GM06990 (cell line): ENCODE results near the gene CNOT6.
"Not testable (repeated sequence)": the region's sequence is repeated elsewhere in the genome, so short reads cannot be mapped to it uniquely, and the experiment has no call there.

Experiments used
- DNase-seq: peaks from one replicate; pipeline ENCODE4 v3.0.0-alpha.2; 2011; ENCODE audit not compliant: insufficient read length; ENCODE audit errors: extremely low read depth
- H3K27me3 ChIP-seq: replicated peaks from 2 replicates; pipeline ENCODE4 v1.6.0; 2011; ENCODE audit warnings: low read length; ENCODE audit not compliant: control insufficient read depth, insufficient read depth
- H3K36me3 ChIP-seq: 2 replicates; pipeline ENCODE4 v1.5.1; 2011; ENCODE audit warnings: low read length; ENCODE audit not compliant: control insufficient read depth, insufficient read depth
- H3K4me3 ChIP-seq: replicated peaks from 2 replicates; pipeline ENCODE4 v1.5.1; 2011; ENCODE audit warnings: low read depth, mild to moderate bottlenecking, control low read depth, low read length
- TF ChIP-seq, protein P1 (sequence below): IDR thresholded peaks from 2 replicates; pipeline ENCODE4 v1.5.1; 2011; ENCODE audit warnings: low read length, control low read depth, mild to moderate bottlenecking, inconsistent platforms; ENCODE audit not compliant: insufficient read depth, poor library complexity, severe bottlenecking

Gene CNOT6

DNA sequence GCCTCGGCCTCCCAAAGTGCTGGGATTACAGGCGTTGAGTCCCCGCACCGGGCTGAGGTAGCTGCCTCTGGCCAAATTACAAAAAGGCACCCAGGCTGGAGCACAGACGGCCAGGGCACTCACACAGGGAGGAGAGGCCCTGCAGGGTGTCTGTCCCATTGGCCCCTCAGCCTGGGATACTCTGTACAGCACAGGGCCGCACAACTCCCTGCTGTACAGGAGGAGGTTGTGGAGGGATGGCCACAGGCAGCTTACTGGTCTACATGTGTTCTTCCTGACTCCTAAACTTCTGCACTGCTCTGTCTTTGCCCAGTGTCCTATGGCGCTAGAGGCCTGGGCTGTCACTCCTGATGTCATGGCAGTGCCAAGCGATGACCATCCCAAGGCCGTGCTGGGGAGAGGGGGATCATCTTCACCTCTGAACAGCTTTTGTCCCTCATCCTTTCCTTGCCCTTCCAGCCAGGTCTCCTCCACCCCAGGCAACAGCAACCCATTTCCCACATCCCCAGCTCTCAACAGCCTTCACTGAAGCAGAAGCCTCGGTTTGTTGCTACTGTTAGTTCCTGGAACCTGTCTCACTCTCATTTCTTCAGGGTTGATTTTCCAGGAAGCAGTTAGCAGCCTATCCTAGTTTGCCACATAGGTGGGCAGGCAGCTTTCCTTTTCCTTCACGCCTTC, 1.8 kb upstream of the CNOT6 start:
- Histone ChIP-seq H3K4me3 (no peak overlapping the region), H3K27me3 (no peaks in the 10 kb centered on the region), H3K36me3 (0 out of 2 replicates have a peak, but pooled peaks cover 2% of the 10 kb centered on the region)
- DNase-seq, result no peak
- TF ChIP-seq, protein P1, sequence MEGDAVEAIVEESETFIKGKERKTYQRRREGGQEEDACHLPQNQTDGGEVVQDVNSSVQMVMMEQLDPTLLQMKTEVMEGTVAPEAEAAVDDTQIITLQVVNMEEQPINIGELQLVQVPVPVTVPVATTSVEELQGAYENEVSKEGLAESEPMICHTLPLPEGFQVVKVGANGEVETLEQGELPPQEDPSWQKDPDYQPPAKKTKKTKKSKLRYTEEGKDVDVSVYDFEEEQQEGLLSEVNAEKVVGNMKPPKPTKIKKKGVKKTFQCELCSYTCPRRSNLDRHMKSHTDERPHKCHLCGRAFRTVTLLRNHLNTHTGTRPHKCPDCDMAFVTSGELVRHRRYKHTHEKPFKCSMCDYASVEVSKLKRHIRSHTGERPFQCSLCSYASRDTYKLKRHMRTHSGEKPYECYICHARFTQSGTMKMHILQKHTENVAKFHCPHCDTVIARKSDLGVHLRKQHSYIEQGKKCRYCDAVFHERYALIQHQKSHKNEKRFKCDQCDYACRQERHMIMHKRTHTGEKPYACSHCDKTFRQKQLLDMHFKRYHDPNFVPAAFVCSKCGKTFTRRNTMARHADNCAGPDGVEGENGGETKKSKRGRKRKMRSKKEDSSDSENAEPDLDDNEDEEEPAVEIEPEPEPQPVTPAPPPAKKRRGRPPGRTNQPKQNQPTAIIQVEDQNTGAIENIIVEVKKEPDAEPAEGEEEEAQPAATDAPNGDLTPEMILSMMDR, result no peak

DNA sequence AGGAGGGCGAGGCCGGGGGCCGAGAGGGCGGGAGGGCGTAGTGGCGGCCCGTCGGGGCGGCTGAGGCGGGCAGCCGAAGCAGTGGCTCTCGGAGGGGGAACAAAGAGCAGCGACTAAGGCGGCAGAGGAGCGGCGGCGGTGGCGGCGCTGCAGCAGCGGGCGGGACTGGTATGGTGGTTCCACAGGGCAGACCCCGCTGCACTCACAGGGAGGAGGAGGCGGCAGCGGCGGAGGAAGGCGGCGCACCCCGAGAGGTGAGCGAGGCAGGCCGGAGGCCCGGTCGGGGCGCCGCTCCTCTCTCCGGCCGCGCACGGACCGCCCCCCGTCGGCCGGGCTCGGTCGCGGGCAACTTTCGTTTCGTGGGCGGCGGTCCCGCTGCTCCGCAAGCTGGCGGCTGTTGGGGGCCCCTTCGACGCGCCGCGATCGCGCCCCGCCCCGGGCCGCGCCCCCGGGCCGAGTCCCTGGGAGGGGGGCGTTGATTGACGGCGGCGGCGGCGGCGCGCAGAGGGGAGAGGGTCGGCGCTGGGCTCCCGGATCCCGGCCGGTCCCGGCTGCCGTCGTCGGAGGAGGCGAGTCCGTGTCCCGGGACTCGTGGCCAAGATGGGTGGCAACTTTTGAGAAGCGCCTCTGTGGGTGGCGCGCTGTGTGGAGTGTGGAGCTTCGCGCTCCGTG, 467 bp downstream of the CNOT6 start:
- H3K36me3 ChIP-seq, result 0 out of 2 replicates have a peak, but pooled peaks cover 2% of the 10 kb centered on the region
- no peaks in the 10 kb centered on the region for H3K27me3 ChIP-seq
- H3K4me3 ChIP-seq, result peak overlapping the region; percentile 89
- DNase-seq, result no peak
- TF ChIP-seq, protein P1, result peak; percentile 4

DNA sequence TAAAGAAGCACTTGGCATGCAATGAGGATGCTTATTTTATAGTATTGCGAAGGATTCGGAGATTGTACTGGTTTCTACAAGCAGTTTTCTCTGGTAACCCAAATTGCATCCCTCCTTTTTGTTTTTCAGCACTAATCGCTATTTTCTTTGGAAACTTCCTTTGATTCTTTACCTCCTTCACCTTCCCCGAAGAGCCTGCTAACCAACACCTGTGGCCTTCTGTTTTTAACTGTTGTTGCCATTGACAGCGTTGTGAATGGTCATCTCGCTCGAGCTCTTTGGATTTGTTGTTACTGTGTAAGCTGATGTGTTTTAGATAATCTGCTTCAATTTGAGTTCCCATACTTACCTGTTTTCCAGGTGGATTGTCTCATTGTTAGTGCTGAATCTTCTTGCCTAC, 1.1 kb downstream of the CNOT6 start:
- Histone ChIP-seq H3K27me3 (no peaks in the 10 kb centered on the region), H3K36me3 (0 out of 2 replicates have a peak, but pooled peaks cover 2% of the 10 kb centered on the region), H3K4me3 (peak overlapping the region; percentile 89)
- TF ChIP-seq, protein P1, result no peak
- no peak for DNase-seq

DNA sequence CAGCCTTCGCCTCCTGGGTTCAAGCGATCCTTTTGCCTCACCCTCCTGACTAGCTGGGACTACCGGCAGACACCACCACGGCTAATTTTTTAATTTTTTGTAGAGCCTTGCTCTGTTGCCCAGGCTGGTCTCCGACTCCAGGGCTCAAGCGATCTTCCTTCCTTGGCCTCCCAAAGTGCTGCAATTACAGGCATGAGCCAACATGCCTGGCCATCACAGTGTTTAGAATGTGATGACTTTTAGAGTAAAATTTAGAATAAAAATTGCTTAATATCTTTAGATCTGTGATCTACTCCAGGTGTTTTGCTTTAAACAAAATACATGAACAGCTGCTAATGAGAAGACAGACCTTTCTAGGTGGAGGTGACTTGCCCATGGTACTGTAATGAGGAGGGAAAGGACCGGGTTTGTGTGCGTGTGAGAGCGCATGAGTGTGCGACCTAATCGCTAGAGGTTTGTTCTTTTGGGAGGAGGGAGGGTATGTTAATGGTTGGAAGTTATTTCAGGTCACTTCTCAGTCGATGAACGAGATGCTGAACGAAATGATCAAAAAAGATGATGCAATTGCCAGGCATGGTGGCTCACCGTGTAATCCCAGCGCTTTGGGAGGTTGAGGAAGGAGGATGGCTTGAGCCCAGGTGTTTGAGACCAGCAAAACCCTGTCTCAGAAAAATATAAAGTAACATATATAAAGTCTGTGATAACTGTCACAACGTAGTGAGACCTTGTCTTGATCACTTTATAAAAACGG, 2.0 kb downstream of the CNOT6 start:
- TF ChIP-seq, protein P1, result no peak
- Histone ChIP-seq H3K27me3 (no peaks in the 10 kb centered on the region), H3K36me3 (0 out of 2 replicates have a peak, but pooled peaks cover 2% of the 10 kb centered on the region), H3K4me3 (peak overlapping the region; percentile 89)
- DNase-seq, result no peak

DNA sequence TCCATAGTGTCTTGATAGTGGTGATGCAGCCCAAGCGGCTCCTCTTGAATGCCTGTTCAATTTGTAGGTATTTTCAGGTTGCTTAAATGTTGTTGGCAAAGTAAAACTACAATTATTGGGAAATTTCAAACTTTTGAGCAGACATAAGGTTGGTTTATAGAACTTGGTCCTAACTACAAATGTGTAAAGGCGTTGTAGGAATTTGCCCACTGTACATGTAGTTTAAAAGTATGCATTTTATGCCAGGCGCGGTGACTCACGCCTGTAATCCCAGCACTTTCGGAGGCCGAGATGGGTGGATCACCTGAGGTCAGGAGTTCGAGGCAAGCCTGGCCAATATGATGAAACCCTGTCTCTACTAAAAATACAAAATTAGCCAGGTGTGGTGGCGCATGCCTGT, 2.6 kb downstream of the CNOT6 start:
- DNase-seq, H3K4me3 ChIP-seq, H3K27me3 ChIP-seq, H3K36me3 ChIP-seq: not testable (repeated sequence)

DNA sequence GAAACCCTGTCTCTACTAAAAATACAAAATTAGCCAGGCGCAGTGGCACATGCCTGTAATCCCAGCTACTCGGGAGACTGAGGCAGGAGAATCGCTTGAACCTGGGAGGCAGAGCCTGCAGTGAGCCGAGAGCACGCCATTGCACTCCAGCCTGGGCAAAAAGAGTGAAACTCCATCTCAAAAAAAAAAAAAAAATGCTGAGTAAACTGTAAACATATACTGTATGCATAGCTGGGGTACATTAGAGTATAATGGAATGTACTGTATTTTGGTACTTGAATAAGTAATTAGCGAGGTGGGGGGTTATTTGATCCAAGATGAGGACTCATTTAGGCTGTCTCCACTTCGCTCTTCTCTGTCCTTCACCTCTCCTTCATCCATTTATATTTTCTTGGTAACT, 3.7 kb downstream of the CNOT6 start:
- H3K36me3 ChIP-seq, H3K27me3 ChIP-seq, H3K4me3 ChIP-seq, DNase-seq: not testable (repeated sequence)
